A549 (cell line): Measurements from ENCODE around the gene DYRK3. TPM values are rescaled to one million over a fixed set of nuclear protein-coding genes. Genes with fewer than 3 reads are reported as not detected.

Source experiments
- ATAC-seq, 2 experiments: fragments of 200-7000 bp in 1 of 2; fragments of >200 bp in 1 of 2; cut with Nextera tagmentation in 1 of 2; cut with Tn5 transposase in 1 of 2; 3 replicates each; pipeline versions ENCODE4 v1.8.0 to v1.9.1; 2018 to 2020; ENCODE audit warnings: mild to moderate bottlenecking in 1 of 2, moderate library complexity in 1 of 2
- CTCF ChIA-PET: fragments of 300-600 bp; sonication (Branson Sonifier 250); formaldehyde crosslinking; extraction: SDS; loops from one replicate; lab custom pipeline; 2021; ENCODE audit warnings: antibody characterized with exemption, inconsistent platforms; lab: Yijun Ruan, JAX
- POLR2A ChIA-PET: fragments of 350-600 bp; formaldehyde crosslinking; extraction: SDS; loops from one replicate; lab custom pipeline; 2021; ENCODE audit warnings: antibody characterized with exemption, inconsistent platforms; lab: Yijun Ruan, JAX
- DNase-seq, 2 experiments: peaks; one replicate each; pipeline versions ENCODE4 v3.0.0 to v3.0.0-alpha.2; 2011 to 2016; ENCODE audit warnings: low read depth in 1 of 2, low spot score in 1 of 2
- FAIRE-seq: peaks from 2 replicates; lab custom pipeline; 2011; peaks lifted over from hg19 to GRCh38; lab: Jason Lieb, UNC
- H3K27ac ChIP-seq, 2 experiments: fragments of >200 bp; sonication (Bioruptor Twin); formaldehyde crosslinking; 3 replicates each; pipeline ENCODE4 v1.5.1; 2016 to 2017
- H3K4me1 ChIP-seq: fragments of >200 bp; sonication (Bioruptor Twin); formaldehyde crosslinking; 3 replicates; pipeline ENCODE4 v1.6.1; 2016
- H3K4me2 ChIP-seq: fragments of >200 bp; sonication (Bioruptor Twin); formaldehyde crosslinking; 3 replicates; pipeline ENCODE4 v1.6.1; 2016
- H3K4me3 ChIP-seq: fragments of >200 bp; sonication (Bioruptor Twin); formaldehyde crosslinking; 3 replicates; pipeline ENCODE4 v1.5.1; 2016
- H3K9me3 ChIP-seq: fragments of >200 bp; sonication (Bioruptor Twin); formaldehyde crosslinking; 3 replicates; pipeline ENCODE4 v1.6.1; 2016
- BHLHE40 ChIP-seq: IDR thresholded peaks from 2 replicates; pipeline ENCODE4 v1.6.1; 2012; ENCODE audit warnings: low read depth, low read length, inconsistent platforms
- CBX8 ChIP-seq: fragments of 200-600 bp; sonication (generic); IDR thresholded peaks from 2 replicates; pipeline ENCODE4 v1.6.1; 2016
- FOXS1 ChIP-seq: fragments of 250-450 bp; sonication (Bioruptor Pico); IDR thresholded peaks from 2 replicates; pipeline ENCODE4 v1.5.0; 2020; ENCODE audit warnings: mild to moderate bottlenecking, moderate library complexity
- HOXB13 ChIP-seq: fragments of 250-450 bp; sonication (Bioruptor Pico); IDR thresholded peaks from 2 replicates; pipeline ENCODE4 v1.5.0; 2020; ENCODE audit warnings: low read depth, mild to moderate bottlenecking, moderate library complexity
- JUNB ChIP-seq: fragments of >200 bp; sonication (Bioruptor Twin); formaldehyde crosslinking; IDR thresholded peaks from 2 replicates; pipeline ENCODE4 v1.6.1; 2016
- KDM1A ChIP-seq: fragments of 200-600 bp; sonication (generic); IDR thresholded peaks from 2 replicates; pipeline ENCODE4 v1.6.1; 2016; ENCODE audit warnings: low read depth, mild to moderate bottlenecking
- KDM5A ChIP-seq: fragments of 200-600 bp; sonication (generic); IDR thresholded peaks from 2 replicates; pipeline ENCODE4 v1.6.1; 2016; ENCODE audit warnings: antibody characterized with exemption, mild to moderate bottlenecking
- MAFK ChIP-seq: fragments of 450-650 bp; IDR thresholded peaks from 2 replicates; pipeline ENCODE4 v1.6.1; 2014; ENCODE audit not compliant: partially characterized antibody
- MAZ ChIP-seq: fragments of 150-350 bp; IDR thresholded peaks from 2 replicates; pipeline ENCODE4 v1.6.1; 2014; ENCODE audit warnings: antibody characterized with exemption, low read depth, low read length, borderline replicate concordance
- NR3C1 ChIP-seq: fragments of >200 bp; sonication (Bioruptor Twin); formaldehyde crosslinking; IDR thresholded peaks from 3 replicates; pipeline ENCODE4 v1.6.1; 2017
- POLR2A ChIP-seq: IDR thresholded peaks from 2 replicates; pipeline ENCODE4 v1.6.1; 2012; ENCODE audit warnings: mild to moderate bottlenecking, low read length
- POLR2AphosphoS2 ChIP-seq: conservative IDR thresholded peaks from 2 replicates; pipeline ENCODE4 v1.6.1; 2012; ENCODE audit warnings: low read length, improper control_type of control experiment, inconsistent platforms
- RCOR1 ChIP-seq: fragments of 150-350 bp; IDR thresholded peaks from 2 replicates; pipeline ENCODE4 v1.6.1; 2014; ENCODE audit warnings: antibody characterized with exemption, low read length, low read depth
- RFX5 ChIP-seq: fragments of 450-650 bp; IDR thresholded peaks from 2 replicates; pipeline ENCODE4 v1.7.1; 2014; ENCODE audit warnings: antibody characterized with exemption, mild to moderate bottlenecking, moderate library complexity
- ZNF302 ChIP-seq: fragments of 250-450 bp; sonication (Bioruptor Pico); IDR thresholded peaks from 2 replicates; pipeline ENCODE4 v1.9.0; 2021; ENCODE audit warnings: inconsistent platforms, mild to moderate bottlenecking, moderate library complexity
- WGBS: methylation state at CpG from one replicate; pipeline ENCODE4 v1.1.6; 2017; ENCODE audit errors: missing lambda C conversion rate; 5-methylcytosine and 5-hydroxymethylcytosine counted together
- polyA plus RNA-seq, 4 experiments: library from polyadenylated mRNA; depleted of rRNA in 3 of 4; stranded (reverse); fragments of >200 nt; fragmentation: RNase III in 1 of 4; extraction: RNeasy Plus Mini Kit Qiagen cat#74134 plus additional on column Dnase treatment in 1 of 4; gene quantifications; 2 replicates in 3 of 4; 3 replicates in 1 of 4; pipeline ENCODE4 v1.2.3, GENCODE V29; 2011 to 2017
- TF ChIP-seq, protein P1 (sequence below): fragments of >200 bp; sonication (Bioruptor Twin); formaldehyde crosslinking; IDR thresholded peaks from 3 replicates; pipeline ENCODE4 v1.6.1; 2016
- TF ChIP-seq, protein P2 (sequence below): IDR thresholded peaks from 2 replicates; pipeline ENCODE4 v1.6.1; 2012
- TF ChIP-seq, protein P3 (sequence below): fragments of >200 bp; sonication (Bioruptor Twin); formaldehyde crosslinking; IDR thresholded peaks from 2 replicates; pipeline ENCODE4 v1.6.1; 2016
- TF ChIP-seq, protein P4 (sequence below): fragments of 450-650 bp; IDR thresholded peaks from 2 replicates; pipeline ENCODE4 v1.6.1; 2014; ENCODE audit warnings: antibody characterized with exemption

DYRK3 gene
- polyA plus RNA-seq, 2 of the 4 experiments (the other 2 are of a cell fraction) = 7.3 to 8.7 TPM

DNA sequence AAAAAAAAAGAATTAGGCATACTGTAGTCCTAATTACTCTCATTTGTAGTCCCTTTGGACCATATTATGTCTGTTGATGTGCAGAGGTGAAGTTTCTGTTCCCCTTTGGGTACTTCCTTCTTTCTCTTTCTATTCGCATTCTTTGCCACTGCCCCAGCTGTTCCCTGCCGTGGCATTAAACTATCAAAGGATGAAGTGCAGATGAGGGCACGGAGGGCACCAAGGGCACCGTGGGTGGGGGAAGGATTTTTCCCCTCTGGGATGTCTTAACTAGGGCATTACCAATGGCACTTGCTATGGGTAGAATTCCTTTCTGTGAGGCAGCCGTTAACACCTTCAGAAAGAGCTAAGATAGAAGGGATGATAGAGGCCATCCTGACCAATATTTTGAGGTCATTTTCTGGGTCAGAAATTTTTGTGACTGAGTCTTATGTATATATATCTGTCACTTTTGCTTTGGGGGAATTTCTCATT lies 44.4 kb downstream of the DYRK3 start:
- DNase-seq = no peak
- Histone ChIP-seq H3K4me1 (peaks cover 14% of the 10 kb centered on the region), H3K4me2 (no peak overlapping the region), H3K9me3 (no peaks in the 10 kb centered on the region), H3K4me3 (no peak overlapping the region), H3K27ac (no peak overlapping the region)
- ChIA-PET CTCF (interaction anchor here (0.7 to 2.0 kb wide), 4 partner anchors 14 to 302 kb away, joined by 3 to 7 read pairs (median 3); no protein-coding TSS in a partner anchor), POLR2A (no interaction called here)
- 68% methylated on average over 5 of the region's 5 CpGs for WGBS
- FAIRE-seq = no peak
- no peak for ATAC-seq
- no peak for TF ChIP-seq NR3C1
- no peak for TF ChIP-seq KDM1A
- TF ChIP-seq, protein P1, sequence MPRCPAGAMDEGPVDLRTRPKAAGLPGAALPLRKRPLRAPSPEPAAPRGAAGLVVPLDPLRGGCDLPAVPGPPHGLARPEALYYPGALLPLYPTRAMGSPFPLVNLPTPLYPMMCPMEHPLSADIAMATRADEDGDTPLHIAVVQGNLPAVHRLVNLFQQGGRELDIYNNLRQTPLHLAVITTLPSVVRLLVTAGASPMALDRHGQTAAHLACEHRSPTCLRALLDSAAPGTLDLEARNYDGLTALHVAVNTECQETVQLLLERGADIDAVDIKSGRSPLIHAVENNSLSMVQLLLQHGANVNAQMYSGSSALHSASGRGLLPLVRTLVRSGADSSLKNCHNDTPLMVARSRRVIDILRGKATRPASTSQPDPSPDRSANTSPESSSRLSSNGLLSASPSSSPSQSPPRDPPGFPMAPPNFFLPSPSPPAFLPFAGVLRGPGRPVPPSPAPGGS = no peak

DNA sequence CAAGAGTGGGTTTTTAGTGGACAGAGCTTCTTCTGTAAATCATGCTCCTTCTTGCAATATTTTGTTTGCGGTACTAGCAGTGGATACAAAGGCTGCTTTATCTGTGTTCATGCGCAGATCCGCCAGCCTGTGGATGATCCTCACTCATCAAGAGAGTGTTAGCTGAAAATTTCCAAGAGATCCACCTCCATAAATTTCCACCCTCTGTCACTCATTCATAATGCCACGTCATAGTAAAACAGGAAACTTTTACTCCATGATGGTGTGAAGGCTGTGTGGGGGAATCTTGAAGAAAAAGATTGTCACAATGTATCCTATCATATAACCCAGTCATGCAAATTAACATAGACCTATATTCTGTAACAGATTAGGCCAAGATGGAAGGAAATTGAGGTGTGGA lies 44.9 kb downstream of the DYRK3 start:
- 79% methylated on average over 4 of the region's 4 CpGs for WGBS

DNA sequence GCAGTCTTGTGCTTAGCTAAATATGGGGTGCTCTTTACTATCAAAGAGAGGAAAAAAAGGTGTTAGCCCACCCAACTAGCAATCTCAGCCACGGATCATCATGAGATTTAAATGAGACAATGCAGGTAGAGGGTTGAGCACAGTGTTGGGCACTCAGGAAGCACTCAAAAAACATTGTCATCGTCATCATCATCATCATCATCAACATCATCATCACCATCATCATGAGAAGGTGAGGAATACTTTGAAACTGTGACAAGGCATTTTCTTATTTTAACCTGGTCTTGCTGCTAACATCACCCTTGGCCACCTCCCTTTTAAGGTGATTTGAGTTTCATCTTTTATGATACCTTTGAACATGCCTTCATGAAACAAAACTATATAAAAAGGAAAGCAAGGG lies 46.0 kb downstream of the DYRK3 start:
- H3K4me3 ChIP-seq = no peak overlapping the region
- ChIA-PET POLR2A (no interaction called here), CTCF (interaction anchor here (1.2 to 1.6 kb wide), 2 partner anchors 69 to 191 kb away, joined by 3 to 4 read pairs; partner anchors contain the start of gene EIF2D)
- no peak overlapping the region for H3K4me2 ChIP-seq
- FAIRE-seq = no peak
- no peak for ATAC-seq
- H3K9me3 ChIP-seq = no peaks in the 10 kb centered on the region
- H3K4me1 ChIP-seq = peaks cover 5% of the 10 kb centered on the region
- H3K27ac ChIP-seq = no peak overlapping the region
- DNase-seq = no peak
- WGBS = 21% methylated on average over 2 of the region's 2 CpGs
- TF ChIP-seq, protein P2, sequence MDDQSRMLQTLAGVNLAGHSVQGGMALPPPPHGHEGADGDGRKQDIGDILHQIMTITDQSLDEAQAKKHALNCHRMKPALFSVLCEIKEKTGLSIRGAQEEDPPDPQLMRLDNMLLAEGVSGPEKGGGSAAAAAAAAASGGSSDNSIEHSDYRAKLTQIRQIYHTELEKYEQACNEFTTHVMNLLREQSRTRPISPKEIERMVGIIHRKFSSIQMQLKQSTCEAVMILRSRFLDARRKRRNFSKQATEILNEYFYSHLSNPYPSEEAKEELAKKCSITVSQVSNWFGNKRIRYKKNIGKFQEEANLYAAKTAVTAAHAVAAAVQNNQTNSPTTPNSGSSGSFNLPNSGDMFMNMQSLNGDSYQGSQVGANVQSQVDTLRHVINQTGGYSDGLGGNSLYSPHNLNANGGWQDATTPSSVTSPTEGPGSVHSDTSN = no peak
- TF ChIP-seq POLR2A (no peak), JUNB (no peak), MAFK (no peak)

More for the DNA sequence above, 44.9 kb downstream of the DYRK3 start:
- Histone ChIP-seq H3K4me1 (peaks cover 9% of the 10 kb centered on the region), H3K27ac (no peak overlapping the region), H3K9me3 (no peaks in the 10 kb centered on the region), H3K4me3 (no peak overlapping the region), H3K4me2 (no peak overlapping the region)
- ChIA-PET CTCF (interaction anchor here (0.7 to 2.0 kb wide), 3 partner anchors 14 to 68 kb away, joined by 3 to 7 read pairs (median 3); no protein-coding TSS in a partner anchor), POLR2A (no interaction called here)
- TF ChIP-seq, protein P3, sequence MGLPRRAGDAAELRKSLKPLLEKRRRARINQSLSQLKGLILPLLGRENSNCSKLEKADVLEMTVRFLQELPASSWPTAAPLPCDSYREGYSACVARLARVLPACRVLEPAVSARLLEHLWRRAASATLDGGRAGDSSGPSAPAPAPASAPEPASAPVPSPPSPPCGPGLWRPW = no peak
- TF ChIP-seq HOXB13 (no peak), MAZ (no peak), ZNF302 (no peak), KDM5A (no peak), RCOR1 (no peak), RFX5 (no peak), POLR2AphosphoS2 (no peak), NR3C1 (no peak), BHLHE40 (no peak), CBX8 (no peak), FOXS1 (no peak)
- TF ChIP-seq, protein P4, sequence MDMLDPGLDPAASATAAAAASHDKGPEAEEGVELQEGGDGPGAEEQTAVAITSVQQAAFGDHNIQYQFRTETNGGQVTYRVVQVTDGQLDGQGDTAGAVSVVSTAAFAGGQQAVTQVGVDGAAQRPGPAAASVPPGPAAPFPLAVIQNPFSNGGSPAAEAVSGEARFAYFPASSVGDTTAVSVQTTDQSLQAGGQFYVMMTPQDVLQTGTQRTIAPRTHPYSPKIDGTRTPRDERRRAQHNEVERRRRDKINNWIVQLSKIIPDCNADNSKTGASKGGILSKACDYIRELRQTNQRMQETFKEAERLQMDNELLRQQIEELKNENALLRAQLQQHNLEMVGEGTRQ = no peak
- no peak for ATAC-seq
- DNase-seq = no peak
- FAIRE-seq = no peak
